HG02763 (cell line): Measurements from ENCODE around the gene NSA2.
"Not testable (repeated sequence)": the region's sequence is repeated elsewhere in the genome, so short reads cannot be mapped to it uniquely, and the experiment has no call there.

Experiments
- ATAC-seq: cut with Tn5 transposase; IDR thresholded peaks from one replicate; pipeline ENCODE4 v1.9.1; 2021; ENCODE audit warnings: mild to moderate bottlenecking, moderate library complexity; ENCODE audit not compliant: unreplicated experiment

Gene NSA2

GRCh38 chr5:74766849-74767578 is at the start of gene NSA2, which contains the start of gene GFM2:
NSA2 (plus strand) TSS chr5:74767249; CDS start chr5:74767361, 112 bp downstream.
GFM2 (minus strand) TSS chr5:74767117; CDS start chr5:74763742, 3,375 bp downstream.
- ATAC-seq = peak; percentile 92

- no peak for ATAC-seq
These were observed 49.5 kb upstream of the NSA2 start for GRCh38 chr5:74717596-74717995.

GRCh38 chr5:74722271-74722670 is 44.8 kb upstream of the NSA2 start:
- no peak for ATAC-seq

GRCh38 chr5:74725331-74725730 is 41.7 kb upstream of the NSA2 start:
- no peak for ATAC-seq

- no peak for ATAC-seq
These were observed 30.3 kb upstream of the NSA2 start for GRCh38 chr5:74736759-74737158.

GRCh38 chr5:74738406-74738805 is 28.6 kb upstream of the NSA2 start:
- no peak for ATAC-seq

- ATAC-seq = not testable (repeated sequence)
These were observed 18.3 kb upstream of the NSA2 start for GRCh38 chr5:74748742-74749141.

- no peak for ATAC-seq
These were observed 5.8 kb upstream of the NSA2 start for GRCh38 chr5:74761241-74761640.

- no peak for ATAC-seq
These were observed 4.5 kb upstream of the NSA2 start for GRCh38 chr5:74762599-74762998.

GRCh38 chr5:74763504-74763903 is 3.5 kb upstream of the NSA2 start:
- no peak for ATAC-seq

- no peak for ATAC-seq
These were observed 1.8 kb upstream of the NSA2 start for GRCh38 chr5:74765201-74765600.

GRCh38 chr5:74765929-74766328 is 1.1 kb upstream of the NSA2 start:
- no peak for ATAC-seq

- peak; percentile 30 for ATAC-seq
These were observed 616 bp upstream of the NSA2 start for GRCh38 chr5:74766418-74766848.

- peak; percentile 8 for ATAC-seq
These were observed 497 bp downstream of the NSA2 start for GRCh38 chr5:74767579-74767913.

GRCh38 chr5:74772359-74772758 is 5.3 kb downstream of the NSA2 start:
- no peak for ATAC-seq

GRCh38 chr5:74778609-74779008 is 11.6 kb downstream of the NSA2 start:
- ATAC-seq = no peak

GRCh38 chr5:74786851-74787250 is 19.8 kb downstream of the NSA2 start:
- ATAC-seq = no peak

- no peak for ATAC-seq
These were observed 20.4 kb downstream of the NSA2 start for GRCh38 chr5:74787424-74787823.

GRCh38 chr5:74791669-74792068 is 24.6 kb downstream of the NSA2 start:
- ATAC-seq = not testable (repeated sequence)

GRCh38 chr5:74798977-74799911 is 32.2 kb downstream of the NSA2 start:
- no peak for ATAC-seq

GRCh38 chr5:74801197-74801596 is 34.1 kb downstream of the NSA2 start:
- no peak for ATAC-seq

GRCh38 chr5:74801941-74802340 is 34.9 kb downstream of the NSA2 start:
- ATAC-seq = no peak
